H1 (cell line): ENCODE results near the gene EXTL2. TPM values are rescaled to one million over a fixed set of nuclear protein-coding genes. Genes with fewer than 3 reads are reported as not detected.

Source experiments
- CTCF ChIA-PET: fragments of 300-600 bp; sonication (Branson Sonifier 250); formaldehyde crosslinking; loops from one replicate; lab custom pipeline; 2021; ENCODE audit not compliant: partially characterized antibody; lab: Charles Lee
- POLR2A ChIA-PET: fragments of 300-600 bp; sonication (Branson Sonifier 250); formaldehyde crosslinking; loops from one replicate; lab custom pipeline; 2021; ENCODE audit warnings: inconsistent platforms; ENCODE audit not compliant: partially characterized antibody; lab: Charles Lee
- DNase-seq, 2 experiments: peaks; one replicate each; pipeline versions ENCODE4 v3.0.0 to v3.0.0-alpha.2; 2010 to 2022; ENCODE audit warnings: low spot score in 2 of 2, low read depth in 1 of 2, mixed read lengths in 1 of 2
- FAIRE-seq: peaks from 2 replicates; lab custom pipeline; 2011; peaks lifted over from hg19 to GRCh38; lab: Jason Lieb, UNC
- H2AFZ ChIP-seq: 2 replicates; pipeline ENCODE4 v1.8.1; 2012; ENCODE audit warnings: low read length, inconsistent platforms
- H2AK5ac ChIP-seq: 2 replicates; pipeline ENCODE4 v1.6.1; 2013; ENCODE audit warnings: low read depth, low read length
- H2BK120ac ChIP-seq: replicated peaks from 2 replicates; pipeline ENCODE3; 2013; ENCODE audit warnings: low read depth, low read length, inconsistent platforms
- H2BK12ac ChIP-seq: 2 replicates; pipeline ENCODE4 v1.6.1; 2013; ENCODE audit warnings: low read depth, low read length
- H2BK15ac ChIP-seq: 2 replicates; pipeline ENCODE4 v1.6.1; 2013; ENCODE audit warnings: low read length
- H2BK20ac ChIP-seq: 2 replicates; pipeline ENCODE4 v1.6.1; 2013; ENCODE audit warnings: low read length
- H2BK5ac ChIP-seq: 2 replicates; pipeline ENCODE4 v1.6.1; 2013; ENCODE audit warnings: low read depth, low read length
- H3K14ac ChIP-seq: 2 replicates; pipeline ENCODE4 v1.6.1; 2013; ENCODE audit warnings: inconsistent platforms; ENCODE audit not compliant: insufficient read length
- H3K18ac ChIP-seq: 2 replicates; pipeline ENCODE4 v1.6.1; 2013; ENCODE audit warnings: low read length; ENCODE audit errors: extremely low read depth
- H3K23ac ChIP-seq: 2 replicates; pipeline ENCODE4 v1.6.1; 2013; ENCODE audit warnings: inconsistent platforms; ENCODE audit not compliant: insufficient read length
- H3K23me2 ChIP-seq: 2 replicates; pipeline ENCODE4 v1.6.1; 2013; ENCODE audit warnings: low read depth, low read length
- H3K27ac ChIP-seq: 2 replicates; pipeline ENCODE4 v1.6.1; 2011; ENCODE audit warnings: low read depth, low read length, inconsistent platforms
- H3K27me3 ChIP-seq, 4 experiments: replicated peaks in 1 of 4; 1 replicate in 1 of 4; 2 replicates in 3 of 4; pipeline versions ENCODE4 v1.6.1 to v1.8.1; 2011 to 2013; ENCODE audit warnings: low read length in 3 of 4, mild to moderate bottlenecking in 3 of 4, inconsistent platforms in 2 of 4, mixed read lengths in 2 of 4, moderate library complexity in 1 of 4; ENCODE audit not compliant: control insufficient read depth in 3 of 4, insufficient read depth in 3 of 4; ENCODE audit errors: extremely low read depth in 1 of 4
- H3K36me3 ChIP-seq, 4 experiments: 2 replicates each; pipeline versions ENCODE4 v1.6.1 to v1.8.1; 2011 to 2013; ENCODE audit warnings: mild to moderate bottlenecking in 4 of 4, low read length in 3 of 4, moderate library complexity in 2 of 4, control low read depth in 1 of 4, inconsistent platforms in 1 of 4; ENCODE audit not compliant: insufficient read depth in 4 of 4, control insufficient read depth in 2 of 4
- H3K4ac ChIP-seq: replicated peaks from 2 replicates; pipeline ENCODE3; 2013; ENCODE audit warnings: low read length, low read depth, mixed read lengths, inconsistent platforms; ENCODE audit not compliant: insufficient read length
- H3K4me1 ChIP-seq, 4 experiments: replicated peaks in 1 of 4; 1 replicate in 1 of 4; 2 replicates in 3 of 4; pipeline versions ENCODE4 v1.6.1 to v1.8.1; 2011 to 2013; ENCODE audit warnings: low read length in 3 of 4, inconsistent platforms in 2 of 4, mixed read lengths in 1 of 4; ENCODE audit not compliant: insufficient read depth in 4 of 4, control insufficient read depth in 3 of 4
- H3K4me2 ChIP-seq, 2 experiments: 2 replicates each; pipeline versions ENCODE4 v1.6.1 to v1.8.1; 2011 to 2013; ENCODE audit warnings: low read depth in 2 of 2, low read length in 2 of 2, control low read depth in 1 of 2, inconsistent platforms in 1 of 2, mild to moderate bottlenecking in 1 of 2; ENCODE audit not compliant: insufficient read depth in 1 of 2
- H3K4me3 ChIP-seq, 4 experiments: fragments of 200-600, 300-600 bp in 1 of 4; sonication (generic), shearing (Covaris generic), sonication (Bioruptor Twin) in 1 of 4; 2 replicates each; pipeline versions ENCODE4 v1.5.1 to v1.8.1; 2011 to 2016; ENCODE audit warnings: low read length in 4 of 4, low read depth in 3 of 4, control low read depth in 2 of 4, inconsistent platforms in 2 of 4, mild to moderate bottlenecking in 2 of 4, mixed read lengths in 1 of 4, moderate library complexity in 1 of 4; ENCODE audit not compliant: insufficient read depth in 2 of 4; ENCODE audit errors: extremely low read depth in 1 of 4
- H3K56ac ChIP-seq: replicated peaks from 2 replicates; pipeline ENCODE3; 2013; ENCODE audit warnings: low read depth, mild to moderate bottlenecking, mixed read lengths, low read length, inconsistent platforms; ENCODE audit not compliant: insufficient read length
- H3K79me1 ChIP-seq: 2 replicates; pipeline ENCODE4 v1.6.1; 2013; ENCODE audit warnings: low read depth, low read length, control low read depth
- H3K79me2 ChIP-seq, 2 experiments: 2 replicates each; pipeline versions ENCODE4 v1.6.1 to v1.8.1; 2012 to 2013; ENCODE audit warnings: low read length in 2 of 2, mild to moderate bottlenecking in 2 of 2, inconsistent platforms in 1 of 2; ENCODE audit not compliant: insufficient read depth in 2 of 2, control insufficient read depth in 1 of 2
- H3K9ac ChIP-seq, 4 experiments: replicated peaks in 1 of 4; 1 replicate in 1 of 4; 2 replicates in 3 of 4; pipeline versions ENCODE4 v1.6.1 to v1.8.1; 2011 to 2013; ENCODE audit warnings: low read depth in 3 of 4, low read length in 3 of 4, control low read depth in 2 of 4, mild to moderate bottlenecking in 2 of 4, moderate library complexity in 2 of 4, inconsistent platforms in 1 of 4; ENCODE audit errors: extremely low read depth in 1 of 4
- H3K9me3 ChIP-seq, 2 experiments: 2 replicates each; pipeline versions ENCODE4 v1.6.1 to v1.8.1; 2012 to 2013; ENCODE audit warnings: mild to moderate bottlenecking in 2 of 2, moderate library complexity in 2 of 2, control low read depth in 1 of 2, inconsistent platforms in 1 of 2, low read depth in 1 of 2, low read length in 1 of 2, mixed read lengths in 1 of 2; ENCODE audit not compliant: insufficient read depth in 2 of 2
- H4K20me1 ChIP-seq, 2 experiments: replicated peaks in 1 of 2; 2 replicates each; pipeline versions ENCODE3 to v1.8.1; 2011 to 2013; ENCODE audit warnings: inconsistent platforms in 2 of 2, low read length in 2 of 2, mild to moderate bottlenecking in 1 of 2; ENCODE audit not compliant: insufficient read depth in 2 of 2, control insufficient read depth in 1 of 2
- H4K5ac ChIP-seq: 2 replicates; pipeline ENCODE4 v1.6.1; 2013; ENCODE audit warnings: low read length, low read depth, mixed read lengths, inconsistent platforms; ENCODE audit not compliant: insufficient read length
- H4K8ac ChIP-seq: 2 replicates; pipeline ENCODE4 v1.8.0; 2013; ENCODE audit warnings: mild to moderate bottlenecking, moderate library complexity, low read length, inconsistent platforms; ENCODE audit not compliant: insufficient read depth; ENCODE audit errors: extremely low read depth
- H4K91ac ChIP-seq: replicated peaks from 2 replicates; pipeline ENCODE3; 2013; ENCODE audit warnings: low read length, mixed read lengths, inconsistent platforms; ENCODE audit not compliant: insufficient read length
- CHD1 ChIP-seq: IDR thresholded peaks from 2 replicates; pipeline ENCODE4 v1.6.1; 2012; ENCODE audit warnings: low read depth, low read length, improper control_type of control experiment
- KDM5A ChIP-seq: fragments of 200-600 bp; IDR thresholded peaks from 2 replicates; pipeline ENCODE4 v1.7.1; 2012; ENCODE audit warnings: mild to moderate bottlenecking, low read length, inconsistent platforms, mixed read lengths
- NRF1 ChIP-seq: IDR thresholded peaks from 2 replicates; pipeline ENCODE4 v1.6.1; 2011; ENCODE audit warnings: mild to moderate bottlenecking, low read depth, low read length, improper control_type of control experiment
- POLR2AphosphoS5 ChIP-seq: IDR thresholded peaks from 2 replicates; pipeline ENCODE4 v1.6.1; 2011; ENCODE audit warnings: low read depth, low read length
- POU5F1 ChIP-seq: IDR thresholded peaks from 2 replicates; pipeline ENCODE4 v1.6.1; 2011; ENCODE audit warnings: low read depth, mild to moderate bottlenecking, low read length, moderate library complexity
- RBBP5 ChIP-seq: IDR thresholded peaks from 2 replicates; pipeline ENCODE4 v1.7.1; 2012; ENCODE audit warnings: low read depth, mild to moderate bottlenecking, inconsistent platforms, low read length, moderate library complexity, borderline replicate concordance
- SP4 ChIP-seq: IDR thresholded peaks from 2 replicates; pipeline ENCODE4 v1.6.1; 2012; ENCODE audit warnings: low read length, inconsistent platforms
- SRF ChIP-seq: IDR thresholded peaks from 2 replicates; pipeline ENCODE4 v1.6.1; 2011; ENCODE audit warnings: mild to moderate bottlenecking, low read depth, low read length, moderate library complexity
- SUZ12 ChIP-seq: fragments of 200-600 bp; sonication (generic); IDR thresholded peaks from 2 replicates; pipeline ENCODE4 v1.6.1; 2012; ENCODE audit warnings: mild to moderate bottlenecking, inconsistent platforms, low read length, moderate library complexity, mixed read lengths
- TAF1 ChIP-seq: IDR thresholded peaks from 2 replicates; pipeline ENCODE4 v1.6.1; 2011; ENCODE audit warnings: mild to moderate bottlenecking, low read depth, low read length
- TAF7 ChIP-seq: optimal IDR thresholded peaks from 2 replicates; pipeline ENCODE3; 2011; ENCODE audit warnings: low read depth, mild to moderate bottlenecking, inconsistent platforms, low read length, moderate library complexity, borderline replicate concordance
- TBP ChIP-seq: IDR thresholded peaks from 2 replicates; pipeline ENCODE4 v1.6.1; 2011; ENCODE audit warnings: low read depth, low read length, improper control_type of control experiment
- ZNF274 ChIP-seq: IDR thresholded peaks from 2 replicates; pipeline ENCODE4 v1.7.0; 2012; ENCODE audit warnings: low read length, borderline replicate concordance; ENCODE audit errors: extremely low read depth
- WGBS, 2 experiments: shearing (Covaris generic) in 1 of 2; methylation state at CpG; one replicate each; pipeline versions ENCODE4 v1.1.6 to v1.1.7; 2013 to 2015; ENCODE audit warnings: low lambda C conversion rate in 2 of 2, mixed read lengths in 2 of 2, inconsistent platforms in 1 of 2, low coverage in 1 of 2, missing lambda C conversion rate in 1 of 2; ENCODE audit not compliant: insufficient replicate concordance in 2 of 2, insufficient coverage in 1 of 2, insufficient read length in 1 of 2; ENCODE audit errors: extremely low coverage in 1 of 2, missing lambda C conversion rate in 1 of 2; 5-methylcytosine and 5-hydroxymethylcytosine counted together
- polyA plus RNA-seq, 7 experiments: library from polyadenylated mRNA; depleted of rRNA in 3 of 7; stranded (reverse) in 5 of 7; unstranded in 2 of 7; fragments of >200 nt in 5 of 7; fragments of 200-250 nt in 2 of 7; gene quantifications; 1 replicate in 5 of 7; 2 replicates in 1 of 7; 4 replicates in 1 of 7; pipeline versions ENCODE4 v1.2.1 to v1.2.3, GENCODE V29; 2011 to 2013; ENCODE audit warnings: missing spikeins in 2 of 7, mixed read lengths in 2 of 7
- total RNA-seq: library from RNA; stranded (reverse); fragmentation: NEBNext Ultra II Directional; extraction: Animal tissue kit (Norgen Biotek cat#: 25700); gene quantifications from 2 replicates; pipeline ENCODE4 v1.2.1, GENCODE V29; 2021

Gene EXTL2
- total and polyA plus RNA-seq, 2 of the 8 experiments (the other 6 are each of a cell fraction or from before 2014, with no cell fraction given): 27.1 to 54.7 TPM

GRCh38 chr1:100896481-100896982 lies 1.9 kb upstream of the EXTL2 start:
- Histone ChIP-seq H3K23ac (no peak overlapping the region), H4K8ac (no peak overlapping the region), H3K4ac (no peak overlapping the region), H3K79me2 (peaks cover 8 to 60% of the 10 kb centered on the region in 2 experiments), H2BK20ac (no peak overlapping the region), H3K4me3 (peak overlapping the region; percentile 83 to 97 (median 91)), H2BK5ac (0 out of 2 replicates have a peak overlapping the region, but pooled peaks have one; percentile 45), H3K18ac (no peak overlapping the region), H2BK120ac (no peak overlapping the region), H3K56ac (no peak overlapping the region), H4K20me1 (peaks cover 0 to 6% of the 10 kb centered on the region in 2 experiments), H3K4me2 (peak overlapping the region; percentile 94 to 98), H3K9me3 (no peaks in the 10 kb centered on the region), H2BK15ac (no peak overlapping the region), H3K14ac (no peak overlapping the region), H3K23me2 (peaks cover 9% of the 10 kb centered on the region; the same call in 1 of the 2 replicates), H3K9ac (peak overlapping the region; percentile 77 to 85 (median 84)), H2BK12ac (no peak overlapping the region), H3K79me1 (0 out of 2 replicates have a peak, but pooled peaks cover 2% of the 10 kb centered on the region), H4K91ac (no peak overlapping the region), H3K27ac (peak overlapping the region; percentile 70), H3K36me3 (peaks cover 0 to 25% (median 13%) of the 10 kb centered on the region in 4 experiments; a peak in 5 of 8 replicates), H3K27me3 (no peaks in the 10 kb centered on the region), H2AFZ (peak overlapping the region; percentile 95), H4K5ac (no peak overlapping the region), H3K4me1 (peaks cover 0 to 5% (median 0%) of the 10 kb centered on the region in 4 experiments; a peak in 2 of 7 replicates), H2AK5ac (no peak overlapping the region)
- FAIRE-seq (no peak), DNase-seq (peak in 1 of 2 experiments; percentile 52)
- ChIA-PET POLR2A (interaction anchor here (1.3 to 2.8 kb wide), 5 partner anchors 10 to 54 kb away, joined by 3 to 13 read pairs (median 5); no protein-coding TSS in a partner anchor), CTCF (interaction anchor here (1.6 kb wide), 1 partner anchor 391 kb away, joined by 3 read pairs; no protein-coding TSS in a partner anchor)
- WGBS, 2 experiments: 8% methylated on average over 8 of the region's 12 CpGs; no CpG with 5 or more reads in 1 of the 2 experiments
- TF ChIP-seq NRF1: no peak
- 0 out of 2 replicates have a peak, but pooled peaks have one; percentile 38 for TF ChIP-seq TAF1
- TF ChIP-seq POU5F1: no peak
- TF ChIP-seq SUZ12: no peak
- peak; percentile 69; the same call in 1 of the 2 replicates for TF ChIP-seq POLR2AphosphoS5
- TF ChIP-seq SRF: no peak
- TF ChIP-seq ZNF274: no peak
- TF ChIP-seq KDM5A: no peak
- TF ChIP-seq RBBP5: peak; percentile 14; the same call in 1 of the 2 replicates
- no peak for TF ChIP-seq CHD1
- TF ChIP-seq TAF7: no peak
- 0 out of 2 replicates have a peak, but pooled peaks have one; percentile 11 for TF ChIP-seq TBP
- no peak for TF ChIP-seq SP4
